Limb (tissue), 2 donors: ENCODE measurements around the gene PGBD4.
"Not testable (repeated sequence)": the region's sequence is repeated elsewhere in the genome, so short reads cannot be mapped to it uniquely, and the experiment has no call there.

Source experiments
- DNase-seq, 2 donors: peaks; one replicate each; pipeline ENCODE4 v3.0.0-alpha.2; 2016; ENCODE audit errors: extremely low spot score in 2 of 2

PGBD4 gene

GRCh38 chr15:34114215-34114614 lies 12.3 kb downstream of the PGBD4 start:
- no peak for DNase-seq

- DNase-seq: no peak
Measured at GRCh38 chr15:34114739-34115138, 12.9 kb downstream of the PGBD4 start.

- DNase-seq: no peak
Measured at GRCh38 chr15:34116620-34117019, 14.7 kb downstream of the PGBD4 start.

- no peak for DNase-seq
Measured at GRCh38 chr15:34119291-34119690, 17.4 kb downstream of the PGBD4 start.

GRCh38 chr15:34120420-34120819 lies 18.5 kb downstream of the PGBD4 start:
- not testable (repeated sequence) for DNase-seq

- not testable (repeated sequence) for DNase-seq
Measured at GRCh38 chr15:34121786-34122185, 19.9 kb downstream of the PGBD4 start.

- DNase-seq: no peak
Measured at GRCh38 chr15:34122771-34123183, 20.9 kb downstream of the PGBD4 start.

GRCh38 chr15:34124651-34125050 lies 22.8 kb downstream of the PGBD4 start:
- DNase-seq: no peak

- no peak for DNase-seq
Measured at GRCh38 chr15:34125945-34126344, 24.1 kb downstream of the PGBD4 start.

GRCh38 chr15:34126522-34126921 lies 24.6 kb downstream of the PGBD4 start:
- no peak for DNase-seq

GRCh38 chr15:34128898-34129297 lies 27.0 kb downstream of the PGBD4 start:
- no peak for DNase-seq

GRCh38 chr15:34132881-34133280 lies 31.0 kb downstream of the PGBD4 start:
- DNase-seq: no peak

- no peak for DNase-seq
Measured at GRCh38 chr15:34133511-34133910, 31.6 kb downstream of the PGBD4 start.

GRCh38 chr15:34147371-34148140 lies 45.7 kb downstream of the PGBD4 start:
- DNase-seq: no peak

GRCh38 chr15:34154725-34155204 lies 52.9 kb downstream of the PGBD4 start:
- DNase-seq: no peak

- no peak for DNase-seq
Measured at GRCh38 chr15:34155859-34156258, 54.0 kb downstream of the PGBD4 start.
